GM21786 (cell line): Measurements from ENCODE around the gene MEF2D.

Experiments used
- ATAC-seq: cut with Tn5 transposase; IDR thresholded peaks from one replicate; pipeline ENCODE4 v1.9.1; 2021; ENCODE audit not compliant: unreplicated experiment

The MEF2D gene

GRCh38 chr1:156430866-156431265 is 69.7 kb downstream of the MEF2D start:
- no peak for ATAC-seq

GRCh38 chr1:156430303-156430702 is 70.3 kb downstream of the MEF2D start:
- ATAC-seq: no peak

GRCh38 chr1:156429313-156430060 is 71.1 kb downstream of the MEF2D start:
- no peak for ATAC-seq

GRCh38 chr1:156428746-156429288 is 71.8 kb downstream of the MEF2D start:
- no peak for ATAC-seq

GRCh38 chr1:156427957-156428356 is 72.6 kb downstream of the MEF2D start:
- no peak for ATAC-seq

- ATAC-seq: no peak
Observed at GRCh38 chr1:156425943-156426342, 74.6 kb downstream of the MEF2D start.

GRCh38 chr1:156424806-156425432 is 75.7 kb downstream of the MEF2D start:
- ATAC-seq: no peak

GRCh38 chr1:156423422-156424352 is 76.9 kb downstream of the MEF2D start:
- ATAC-seq: no peak

GRCh38 chr1:156422602-156423091 is 77.9 kb downstream of the MEF2D start:
- no peak for ATAC-seq

GRCh38 chr1:156421939-156422601 is 78.5 kb downstream of the MEF2D start:
- ATAC-seq: no peak

GRCh38 chr1:156421062-156421938 is 79.3 kb downstream of the MEF2D start:
- ATAC-seq: no peak

- no peak for ATAC-seq
Observed at GRCh38 chr1:156420205-156421061, 80.1 kb downstream of the MEF2D start.

GRCh38 chr1:156419854-156420204 is 80.7 kb downstream of the MEF2D start:
- ATAC-seq: no peak

- ATAC-seq: no peak
Observed at GRCh38 chr1:156418416-156419070, 82.0 kb downstream of the MEF2D start.

GRCh38 chr1:156417401-156418020 is 83.1 kb downstream of the MEF2D start:
- no peak for ATAC-seq

- ATAC-seq: no peak
Observed at GRCh38 chr1:156416993-156417392, 83.6 kb downstream of the MEF2D start.

GRCh38 chr1:156414461-156415064 is 86.0 kb downstream of the MEF2D start:
- no peak for ATAC-seq
